Body of pancreas (tissue), 4 donors: ENCODE data around the gene ADORA2B. TPM values are rescaled to one million over a fixed set of nuclear protein-coding genes. Genes with fewer than 3 reads are reported as not detected.
A peak's percentile ranks its signal among the peaks of the same experiment; 100 is the strongest.
"Not testable (repeated sequence)": the region's sequence is repeated elsewhere in the genome, so short reads cannot be mapped to it uniquely, and the experiment has no call there.

Experiments
- ATAC-seq: fragments of 150-250 bp; one replicate; pipeline ENCODE4 v1.9.1; 2016
- DNase-seq, 4 donors: peaks; one replicate each; pipeline ENCODE4 v3.0.0-alpha.2; 2019
- H3K27ac ChIP-seq, 4 donors: fragments of 200-600 bp; sonication (generic); 1 replicate in 3 of 4; 2 replicates in 1 of 4; pipeline versions ENCODE4 v1.5.1 to v1.6.1; 2016 to 2019; ENCODE audit warnings: mild to moderate bottlenecking in 1 of 4, mixed read lengths in 1 of 4, moderate library complexity in 1 of 4
- H3K27me3 ChIP-seq, 2 donors: fragments of 200-600 bp; sonication (generic); one replicate each; pipeline ENCODE4 v1.6.0; 2016; ENCODE audit warnings: mild to moderate bottlenecking in 1 of 2
- H3K36me3 ChIP-seq, 2 donors: fragments of 200-600 bp; sonication (generic); replicated peaks in 1 of 2; 2 replicates each; pipeline ENCODE4 v1.5.1; 2016; ENCODE audit warnings: low read depth in 2 of 2; ENCODE audit not compliant: insufficient read depth in 1 of 2
- H3K4me1 ChIP-seq: fragments of 200-600 bp; sonication (generic); one replicate; pipeline ENCODE4 v1.6.0; 2016
- H3K4me3 ChIP-seq, 2 donors: fragments of 200-600 bp; sonication (generic); 1 replicate in 1 of 2; 2 replicates in 1 of 2; pipeline ENCODE4 v1.5.1; 2016 to 2019
- H3K9me3 ChIP-seq, 3 donors: fragments of 200-600 bp; sonication (generic); 1 replicate in 2 of 3; 2 replicates in 1 of 3; pipeline ENCODE4 v1.5.1; 2016
- CTCF ChIP-seq, 7 experiments: fragments of 450-650 bp in 4 of 7; fragments of 200-600 bp in 3 of 7; sonication (generic) in 3 of 7; IDR thresholded peaks; one replicate each; pipeline ENCODE4 v1.5.1; 2016 to 2019; ENCODE audit warnings: antibody characterized with exemption in 7 of 7
- POLR2A ChIP-seq, 3 donors: fragments of 450-650 bp; IDR thresholded peaks; one replicate each; pipeline ENCODE4 v1.6.1; 2016; ENCODE audit warnings: antibody characterized with exemption in 3 of 3, mild to moderate bottlenecking in 2 of 3
- WGBS, 2 donors: methylation state at CpG; one replicate each; pipeline ENCODE4 v1.1.5; 2017; 5-methylcytosine and 5-hydroxymethylcytosine counted together
- intact Hi-C: fragments of 100-400 bp; cut with DNase I; formaldehyde crosslinking; loops from one replicate; pipeline ENCODE4 v1.15.1; 2023
- total RNA-seq, 2 donors: library from RNA; depleted of rRNA; stranded (reverse); fragments of >200 nt; gene quantifications; one replicate each; pipeline ENCODE4 v1.1.0, GENCODE V29; 2016

ADORA2B gene
- 1 to 10 TPM; 1.3 to 1.8 TPM for total RNA-seq

GRCh38 chr17:15944759-15945526 lies at the start of gene ADORA2B:
Gene ADORA2B, plus strand, starts transcription at chr17:15945130. Its CDS starts 119 bp downstream, at chr17:15945249.
- ATAC-seq = peak; percentile 77
- 0% methylated on average over 1 to 86 of the region's 88 CpGs for WGBS, 2 donors
- intact Hi-C loops = no loop called here
- Histone ChIP-seq H3K27ac (peak within 1 kb of the TSS in 3 of 4 donors; percentile 30 to 51 (median 36)), H3K27me3 (no peaks in the 10 kb centered on the region), H3K4me3 (peak within 1 kb of the TSS; percentile 15 to 61), H3K9me3 (no peaks in the 10 kb centered on the region), H3K4me1 (peaks cover 16% of the 10 kb centered on the region), H3K36me3 (no peaks in the 10 kb centered on the region)
- TF ChIP-seq CTCF (IDR thresholded peaks at IDR 0.05) (peak in 6 of 7 experiments; percentile 18 to 63 (median 37)), POLR2A (IDR thresholded peaks at IDR 0.05) (peak in 2 of 3 donors; percentile 17 to 19)
- peak; percentile 54 to 71 (median 63) for DNase-seq

- H3K36me3 ChIP-seq = no peaks in the 10 kb centered on the region
- H3K27me3 ChIP-seq = no peaks in the 10 kb centered on the region
- intact Hi-C loops = no loop called here
- TF ChIP-seq CTCF (IDR thresholded peaks at IDR 0.05) = no peak
- TF ChIP-seq POLR2A (IDR thresholded peaks at IDR 0.05) = no peak
- H3K4me3 ChIP-seq = no peak overlapping the region
- H3K4me1 ChIP-seq = peaks cover 51% of the 10 kb centered on the region
- peak overlapping the region in 3 of 4 donors; percentile 3 to 85 (median 57) for H3K27ac ChIP-seq
- DNase-seq (no peak), ATAC-seq (no peak)
- no peaks in the 10 kb centered on the region for H3K9me3 ChIP-seq
- 86 to 100% methylated on average over 1 of the region's 1 CpG for WGBS, 2 donors
These were observed 48.7 kb upstream of the ADORA2B start for GRCh38 chr17:15896277-15896676.

- DNase-seq = no peak
- TF ChIP-seq CTCF (IDR thresholded peaks at IDR 0.05) (no peak), POLR2A (IDR thresholded peaks at IDR 0.05) (no peak)
- WGBS, 2 donors = 91 to 93% methylated on average over 3 of the region's 3 CpGs
These were observed 48.1 kb upstream of the ADORA2B start for GRCh38 chr17:15896834-15897233.

GRCh38 chr17:15899596-15899995 lies 45.3 kb upstream of the ADORA2B start:
- ATAC-seq, H3K9me3 ChIP-seq, intact Hi-C loops, DNase-seq, H3K4me3 ChIP-seq, H3K27me3 ChIP-seq, H3K27ac ChIP-seq, H3K36me3 ChIP-seq: not testable (repeated sequence)
- 93 to 94% methylated on average over 4 of the region's 4 CpGs for WGBS, 2 donors
- peaks cover 35% of the 10 kb centered on the region for H3K4me1 ChIP-seq

More at GRCh38 chr17:15896834-15897233, 48.1 kb upstream of the ADORA2B start:
- no peak for ATAC-seq
- Histone ChIP-seq H3K9me3 (no peaks in the 10 kb centered on the region), H3K4me1 (peaks cover 57% of the 10 kb centered on the region), H3K27me3 (no peaks in the 10 kb centered on the region), H3K4me3 (no peak overlapping the region), H3K27ac (peak overlapping the region in 1 of 4 donors; percentile 3), H3K36me3 (no peaks in the 10 kb centered on the region)
- intact Hi-C loops = no loop called here

GRCh38 chr17:15900871-15901270 lies 44.1 kb upstream of the ADORA2B start:
- H3K4me3 ChIP-seq = no peak overlapping the region
- peaks cover 24% of the 10 kb centered on the region for H3K4me1 ChIP-seq
- intact Hi-C loops = no loop called here
- DNase-seq (no peak), ATAC-seq (no peak)
- no peak for TF ChIP-seq POLR2A (IDR thresholded peaks at IDR 0.05)
- TF ChIP-seq CTCF (IDR thresholded peaks at IDR 0.05) = no peak
- no peaks in the 10 kb centered on the region for H3K36me3 ChIP-seq
- 59 to 61% methylated on average over 7 of the region's 7 CpGs for WGBS, 2 donors
- no peaks in the 10 kb centered on the region for H3K27me3 ChIP-seq
- H3K27ac ChIP-seq = no peak overlapping the region
- no peaks in the 10 kb centered on the region for H3K9me3 ChIP-seq

- intact Hi-C loops, H3K27ac ChIP-seq, H3K36me3 ChIP-seq, H3K4me3 ChIP-seq, DNase-seq, H3K9me3 ChIP-seq, ATAC-seq, H3K27me3 ChIP-seq: not testable (repeated sequence)
- H3K4me1 ChIP-seq = peaks cover 20% of the 10 kb centered on the region
- 85 to 91% methylated on average over 8 of the region's 8 CpGs for WGBS, 2 donors
These were observed 39.7 kb upstream of the ADORA2B start for GRCh38 chr17:15905236-15905635.
